22Rv1 (cell line): ENCODE results near the gene FAM120A.

Experiments
- ZFX ChIP-seq: fragments of 450-650 bp; IDR thresholded peaks from 2 replicates; pipeline ENCODE4 v1.6.1; 2017; ENCODE audit warnings: antibody characterized with exemption, borderline replicate concordance
- TF ChIP-seq, protein P1 (sequence below): fragments of 450-650 bp; IDR thresholded peaks from 2 replicates; pipeline ENCODE4 v1.5.1; 2017; ENCODE audit warnings: mild to moderate bottlenecking

DNA sequence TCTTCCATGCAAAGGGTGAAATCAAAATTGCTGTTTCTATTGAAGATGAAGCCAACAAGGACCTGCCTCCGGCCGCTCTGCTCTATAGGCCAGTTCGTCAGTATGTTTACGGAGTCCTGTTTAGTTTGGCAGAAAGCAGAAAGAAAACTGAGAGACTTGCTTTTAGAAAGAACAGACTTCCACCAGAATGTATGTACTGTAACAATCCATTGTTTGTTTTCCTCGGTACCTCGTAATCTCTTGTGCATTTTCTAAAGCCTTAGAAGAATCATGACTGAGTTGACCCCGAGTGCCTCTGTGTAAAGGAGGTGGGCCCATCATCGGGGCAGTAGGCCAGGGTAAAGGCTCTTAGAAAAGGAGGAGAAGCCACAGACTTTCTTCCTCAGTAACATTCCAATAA is 80.7 kb downstream of the FAM120A start:
- TF ChIP-seq, protein P1, sequence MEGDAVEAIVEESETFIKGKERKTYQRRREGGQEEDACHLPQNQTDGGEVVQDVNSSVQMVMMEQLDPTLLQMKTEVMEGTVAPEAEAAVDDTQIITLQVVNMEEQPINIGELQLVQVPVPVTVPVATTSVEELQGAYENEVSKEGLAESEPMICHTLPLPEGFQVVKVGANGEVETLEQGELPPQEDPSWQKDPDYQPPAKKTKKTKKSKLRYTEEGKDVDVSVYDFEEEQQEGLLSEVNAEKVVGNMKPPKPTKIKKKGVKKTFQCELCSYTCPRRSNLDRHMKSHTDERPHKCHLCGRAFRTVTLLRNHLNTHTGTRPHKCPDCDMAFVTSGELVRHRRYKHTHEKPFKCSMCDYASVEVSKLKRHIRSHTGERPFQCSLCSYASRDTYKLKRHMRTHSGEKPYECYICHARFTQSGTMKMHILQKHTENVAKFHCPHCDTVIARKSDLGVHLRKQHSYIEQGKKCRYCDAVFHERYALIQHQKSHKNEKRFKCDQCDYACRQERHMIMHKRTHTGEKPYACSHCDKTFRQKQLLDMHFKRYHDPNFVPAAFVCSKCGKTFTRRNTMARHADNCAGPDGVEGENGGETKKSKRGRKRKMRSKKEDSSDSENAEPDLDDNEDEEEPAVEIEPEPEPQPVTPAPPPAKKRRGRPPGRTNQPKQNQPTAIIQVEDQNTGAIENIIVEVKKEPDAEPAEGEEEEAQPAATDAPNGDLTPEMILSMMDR = no peak
- TF ChIP-seq ZFX = no peak
